ENCODE measurements around the gene DUSP8. TPM values are rescaled to one million over a fixed set of nuclear protein-coding genes. Genes with fewer than 3 reads are reported as not detected.
A peak's percentile ranks its signal among the peaks of the same experiment; 100 is the strongest.
"Not testable (repeated sequence)": the region's sequence is repeated elsewhere in the genome, so short reads cannot be mapped to it uniquely, and the experiment has no call there.

The DUSP8 gene
- total RNA-seq, 2 donors from 2014 or later = 4.7 to 7.0 TPM

DNA sequence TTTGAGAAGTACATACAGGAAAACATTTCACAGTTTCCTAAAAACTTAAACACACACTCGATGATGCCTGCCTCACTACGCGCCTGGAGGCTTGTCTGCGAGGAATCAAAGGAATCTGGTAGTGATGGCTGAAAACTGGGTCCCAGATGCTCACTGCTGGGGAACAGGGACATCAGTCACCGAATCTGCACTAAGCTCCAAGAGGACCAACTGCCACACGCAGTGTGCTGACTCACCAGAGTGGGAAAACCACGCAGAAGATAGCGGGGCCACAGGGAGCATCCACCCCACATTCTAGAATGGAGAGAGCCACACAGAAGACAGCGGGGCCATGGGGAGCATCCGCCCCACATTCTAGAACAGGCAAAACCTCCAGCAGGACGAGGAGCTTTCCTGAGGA lies 61.1 kb downstream of the DUSP8 start:
- H3K36me3 Mint-ChIP-seq (ENCODE audit: low read depth) = no peaks in the 10 kb centered on the region
- 82 to 95% methylated on average over 9 to 11 of the region's 11 CpGs for WGBS, 2 experiments (ENCODE audit: insufficient coverage in 1 of 2, insufficient read length in 1 of 2)
- H3K9me3 ChIP-seq (ENCODE audit: control insufficient read depth, low read length) = no peaks in the 10 kb centered on the region

DNA sequence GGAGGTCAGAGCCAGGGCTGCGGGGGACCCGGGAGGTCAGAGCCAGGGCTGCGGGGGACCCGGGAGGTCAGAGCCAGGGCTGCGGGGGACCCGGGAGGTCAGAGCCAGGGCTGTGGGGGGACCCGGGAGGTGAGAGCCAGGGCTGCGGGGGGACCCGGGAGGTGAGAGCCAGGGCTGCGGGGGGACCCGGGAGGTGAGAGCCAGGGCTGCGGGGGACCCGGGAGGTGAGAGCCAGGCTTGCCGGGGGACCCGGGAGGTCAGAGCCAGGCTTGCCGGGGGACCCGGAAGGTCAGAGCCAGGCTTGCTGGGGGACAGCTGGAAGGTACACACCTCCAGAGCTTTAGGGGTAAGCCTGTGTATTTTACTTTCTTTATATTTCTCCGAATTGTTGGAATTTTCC lies 61.7 kb downstream of the DUSP8 start:
- H3K36me3 ChIP-seq (ENCODE audit: control insufficient read depth, insufficient read depth, low read length); H3K4me1 ChIP-seq (ENCODE audit: control insufficient read depth, insufficient read depth, low read length); H3K9ac ChIP-seq (ENCODE audit: extremely low read depth, low read length, poor library complexity, severe bottlenecking); H3K9me3 Mint-ChIP-seq; H3K4me1 Mint-ChIP-seq; H3K36me3 Mint-ChIP-seq (ENCODE audit: low read depth); DNase-seq; H3K27me3 Mint-ChIP-seq (ENCODE audit: insufficient read depth); H3K27ac ChIP-seq (ENCODE audit: low read depth, low read length); H3K9me3 ChIP-seq (ENCODE audit: control insufficient read depth, low read length); H3K4me3 ChIP-seq (ENCODE audit: low read length); H3K27ac Mint-ChIP-seq; H3K27me3 ChIP-seq (ENCODE audit: control insufficient read depth, insufficient read depth, low read length, poor library complexity, severe bottlenecking); H3K4me3 Mint-ChIP-seq: not testable (repeated sequence)
- WGBS, 2 experiments (ENCODE audit: insufficient coverage in 1 of 2, insufficient read length in 1 of 2) = 80 to 89% methylated on average over 1 to 14 of the region's 18 CpGs

More for the DNA sequence above, 61.1 kb downstream of the DUSP8 start:
- Histone ChIP-seq H3K36me3 (ENCODE audit: control insufficient read depth, insufficient read depth, low read length) (no peaks in the 10 kb centered on the region), H3K9ac (ENCODE audit: extremely low read depth, low read length, poor library complexity, severe bottlenecking) (no peak overlapping the region), H3K4me3 (ENCODE audit: low read length) (no peak overlapping the region), H3K27ac (ENCODE audit: low read depth, low read length) (no peak overlapping the region), H3K27me3 (ENCODE audit: control insufficient read depth, insufficient read depth, low read length, poor library complexity, severe bottlenecking) (no peaks in the 10 kb centered on the region), H3K4me1 (ENCODE audit: control insufficient read depth, insufficient read depth, low read length) (peaks cover 7% of the 10 kb centered on the region)
- H3K4me1 Mint-ChIP-seq = peaks cover 10% of the 10 kb centered on the region
- H3K9me3 Mint-ChIP-seq = no peaks in the 10 kb centered on the region
- no peaks in the 10 kb centered on the region for H3K27me3 Mint-ChIP-seq (ENCODE audit: insufficient read depth)
- H3K27ac Mint-ChIP-seq = no peak overlapping the region
- H3K4me3 Mint-ChIP-seq = no peak overlapping the region
- no peak for TF ChIP-seq CTCF (conservative IDR thresholded peaks at IDR 0.05)
- DNase-seq = no peak

DNA sequence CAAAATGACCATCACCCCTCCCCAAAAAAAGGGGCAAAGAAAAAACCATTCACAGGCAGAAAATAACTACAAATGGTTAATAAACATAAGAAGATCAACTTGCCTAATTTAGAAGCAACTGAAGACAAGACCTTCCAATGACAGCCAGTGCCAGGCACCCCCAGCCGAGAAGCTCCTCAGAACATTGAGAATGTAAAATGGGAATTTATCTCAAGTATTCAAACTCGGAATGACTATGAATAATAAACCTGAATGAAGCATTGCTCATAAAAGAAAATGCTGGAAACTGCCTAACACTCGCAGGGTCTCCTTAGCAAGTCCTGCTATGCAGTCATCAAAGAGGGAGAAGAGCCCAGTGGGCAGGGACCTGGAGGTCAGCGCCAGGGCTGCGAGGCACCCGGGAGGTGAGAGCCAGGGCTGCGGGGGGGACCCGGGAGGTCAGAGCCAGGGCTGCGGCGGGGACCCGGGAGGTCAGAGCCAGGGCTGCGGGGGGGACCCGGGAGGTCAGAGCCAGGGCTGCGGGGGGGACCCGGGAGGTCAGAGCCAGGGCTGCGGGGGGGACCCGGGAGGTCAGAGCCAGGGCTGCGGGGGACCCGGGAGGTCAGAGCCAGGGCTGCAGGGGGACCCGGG lies 62.3 kb downstream of the DUSP8 start:
- no peak for TF ChIP-seq CTCF (conservative IDR thresholded peaks at IDR 0.05)
- H3K4me1 Mint-ChIP-seq = peaks cover 7% of the 10 kb centered on the region
- H3K4me1 ChIP-seq (ENCODE audit: control insufficient read depth, insufficient read depth, low read length) = peaks cover 7% of the 10 kb centered on the region
- H3K9ac ChIP-seq (ENCODE audit: extremely low read depth, low read length, poor library complexity, severe bottlenecking) = no peak overlapping the region
- no peak for DNase-seq
- H3K36me3 ChIP-seq (ENCODE audit: control insufficient read depth, insufficient read depth, low read length) = no peaks in the 10 kb centered on the region
- no peaks in the 10 kb centered on the region for H3K36me3 Mint-ChIP-seq (ENCODE audit: low read depth)
- H3K27me3 Mint-ChIP-seq (ENCODE audit: insufficient read depth) = no peaks in the 10 kb centered on the region
- 88 to 90% methylated on average over 3 to 7 of the region's 20 CpGs for WGBS, 2 experiments (ENCODE audit: insufficient coverage in 1 of 2, insufficient read length in 1 of 2)
- H3K9me3 ChIP-seq (ENCODE audit: control insufficient read depth, low read length) = no peaks in the 10 kb centered on the region
- no peak overlapping the region for H3K4me3 Mint-ChIP-seq
- H3K4me3 ChIP-seq (ENCODE audit: low read length) = no peak overlapping the region
- H3K27ac ChIP-seq (ENCODE audit: low read depth, low read length) = no peak overlapping the region
- H3K27ac Mint-ChIP-seq = peak overlapping the region; percentile 9
- H3K9me3 Mint-ChIP-seq = no peaks in the 10 kb centered on the region
- no peaks in the 10 kb centered on the region for H3K27me3 ChIP-seq (ENCODE audit: control insufficient read depth, insufficient read depth, low read length, poor library complexity, severe bottlenecking)

- Histone ChIP-seq H3K4me3 (ENCODE audit: low read length) (no peak overlapping the region), H3K27ac (ENCODE audit: low read depth, low read length) (no peak overlapping the region), H3K9me3 (ENCODE audit: control insufficient read depth, low read length) (no peaks in the 10 kb centered on the region), H3K27me3 (ENCODE audit: control insufficient read depth, insufficient read depth, low read length, poor library complexity, severe bottlenecking) (no peaks in the 10 kb centered on the region), H3K9ac (ENCODE audit: extremely low read depth, low read length, poor library complexity, severe bottlenecking) (no peak overlapping the region), H3K4me1 (ENCODE audit: control insufficient read depth, insufficient read depth, low read length) (peaks cover 7% of the 10 kb centered on the region), H3K36me3 (ENCODE audit: control insufficient read depth, insufficient read depth, low read length) (no peaks in the 10 kb centered on the region)
- Mint-ChIP-seq H3K4me1 (peaks cover 7% of the 10 kb centered on the region), H3K9me3 (no peaks in the 10 kb centered on the region), H3K27ac (no peak overlapping the region), H3K36me3 (ENCODE audit: low read depth) (no peaks in the 10 kb centered on the region), H3K27me3 (ENCODE audit: insufficient read depth) (no peaks in the 10 kb centered on the region), H3K4me3 (no peak overlapping the region)
- DNase-seq = no peak
- 78 to 83% methylated on average over 7 to 10 of the region's 10 CpGs for WGBS, 2 experiments (ENCODE audit: insufficient coverage in 1 of 2, insufficient read length in 1 of 2)
- TF ChIP-seq CTCF (conservative IDR thresholded peaks at IDR 0.05) = no peak
These were observed 63.1 kb downstream of the DUSP8 start for GRCh38 chr11:1508986-1509385.
